HepG2 (cell line): ENCODE data around the gene SLC4A5. TPM values are rescaled to one million over a fixed set of nuclear protein-coding genes. Genes with fewer than 3 reads are reported as not detected.

Experiments
- ATF7 ChIP-seq, 2 experiments: fragments of 450-650 bp in 1 of 2; sonication (generic) in 1 of 2; formaldehyde crosslinking in 1 of 2; IDR thresholded peaks; 2 replicates each; pipeline versions ENCODE4 v1.4.0 to v1.6.1; 2016 to 2020; ENCODE audit warnings: antibody characterized with exemption in 1 of 2, mild to moderate bottlenecking in 1 of 2, missing genetic modification reagents in 1 of 2
- CBX1 ChIP-seq: IDR thresholded peaks from one replicate; pipeline ENCODE4 v1.6.1; 2016; ENCODE audit warnings: antibody characterized with exemption, low read depth
- FOXA1 ChIP-seq, 2 experiments: fragments of 450-650 bp in 1 of 2; sonication (generic) in 1 of 2; formaldehyde crosslinking in 1 of 2; IDR thresholded peaks; 2 replicates each; pipeline versions ENCODE4 v1.4.0 to v1.6.1; 2016 to 2020; ENCODE audit warnings: missing genetic modification reagents in 1 of 2
- GABPA ChIP-seq, 2 experiments: IDR thresholded peaks; 2 replicates each; pipeline ENCODE4 v1.6.1; 2011 to 2016; ENCODE audit warnings: low read depth in 2 of 2, low read length in 1 of 2, missing biosample characterization in 1 of 2, missing genetic modification characterization in 1 of 2
- GMEB1 ChIP-seq: sonication (generic); formaldehyde crosslinking; IDR thresholded peaks from 2 replicates; pipeline ENCODE4 v1.5.1; 2020; ENCODE audit warnings: missing genetic modification reagents, mild to moderate bottlenecking, borderline replicate concordance
- HNRNPH1 ChIP-seq: fragments of 200-400 bp; formaldehyde crosslinking; optimal IDR thresholded peaks from 2 replicates; pipeline ENCODE3; 2017; ENCODE audit warnings: mild to moderate bottlenecking, low read depth, low read length
- KAT2B ChIP-seq: fragments of 150-350 bp; IDR thresholded peaks from 2 replicates; pipeline ENCODE4 v1.6.1; 2014; ENCODE audit warnings: low read depth, low read length, borderline replicate concordance
- RBM39 ChIP-seq: fragments of 200-400 bp; formaldehyde crosslinking; IDR thresholded peaks from one replicate; pipeline ENCODE4 v1.6.1; 2018; ENCODE audit warnings: antibody characterized with exemption, mild to moderate bottlenecking, low read depth, low read length; ENCODE audit not compliant: poor library complexity, severe bottlenecking
- SNAPC4 ChIP-seq: sonication (generic); formaldehyde crosslinking; IDR thresholded peaks from 2 replicates; pipeline ENCODE4 v1.4.0; 2020; ENCODE audit warnings: mild to moderate bottlenecking, missing genetic modification reagents
- SP4 ChIP-seq: sonication (generic); formaldehyde crosslinking; IDR thresholded peaks from 2 replicates; pipeline ENCODE4 v1.8.1; 2023; ENCODE audit warnings: mild to moderate bottlenecking, missing genetic modification reagents
- SSRP1 ChIP-seq: IDR thresholded peaks from 2 replicates; pipeline ENCODE4 v1.6.1; 2016; ENCODE audit warnings: control low read depth
- TAF1 ChIP-seq: sonication (generic); formaldehyde crosslinking; IDR thresholded peaks from 2 replicates; pipeline ENCODE4 v1.4.0; 2020; ENCODE audit warnings: missing genetic modification reagents
- TARDBP ChIP-seq: sonication (generic); formaldehyde crosslinking; IDR thresholded peaks from 2 replicates; pipeline ENCODE4 v1.8.0; 2022; ENCODE audit warnings: mild to moderate bottlenecking, missing genetic modification reagents
- ZMYM2 ChIP-seq: sonication (generic); formaldehyde crosslinking; IDR thresholded peaks from 2 replicates; pipeline ENCODE4 v1.8.0; 2022; ENCODE audit warnings: mild to moderate bottlenecking, missing genetic modification reagents
- ZNF224 ChIP-seq: sonication (generic); formaldehyde crosslinking; IDR thresholded peaks from 2 replicates; pipeline ENCODE4 v1.5.0; 2020; ENCODE audit warnings: mild to moderate bottlenecking, missing genetic modification reagents
- ZNF383 ChIP-seq: sonication (generic); formaldehyde crosslinking; IDR thresholded peaks from 2 replicates; pipeline ENCODE4 v1.4.0; 2020; ENCODE audit warnings: missing genetic modification reagents, mild to moderate bottlenecking, borderline replicate concordance
- ZNF44 ChIP-seq: sonication (generic); formaldehyde crosslinking; IDR thresholded peaks from 2 replicates; pipeline ENCODE4 v1.5.1; 2020; ENCODE audit warnings: mild to moderate bottlenecking, missing genetic modification reagents
- ZNF557 ChIP-seq: sonication (generic); formaldehyde crosslinking; IDR thresholded peaks from 2 replicates; pipeline ENCODE4 v1.4.0; 2020; ENCODE audit warnings: missing genetic modification reagents
- ZNF776 ChIP-seq: sonication (generic); formaldehyde crosslinking; IDR thresholded peaks from 2 replicates; pipeline ENCODE4 v1.4.0; 2020; ENCODE audit warnings: mild to moderate bottlenecking, missing genetic modification reagents
- ZNF782 ChIP-seq: sonication (generic); formaldehyde crosslinking; IDR thresholded peaks from 2 replicates; pipeline ENCODE4 v1.4.0; 2020; ENCODE audit warnings: missing genetic modification reagents, mild to moderate bottlenecking, borderline replicate concordance
- ZZZ3 ChIP-seq: sonication (generic); formaldehyde crosslinking; IDR thresholded peaks from 2 replicates; pipeline ENCODE4 v1.4.0; 2020; ENCODE audit warnings: missing genetic modification reagents, mild to moderate bottlenecking, borderline replicate concordance
- polyA plus RNA-seq, 8 experiments: library from polyadenylated mRNA; depleted of rRNA in 3 of 8; stranded (reverse) in 7 of 8; unstranded in 1 of 8; fragments of >200 nt; fragmentation: Illumina TruSeq in 4 of 8; extraction: Trizol in 4 of 8; gene quantifications; 2 replicates each; pipeline versions ENCODE4 v1.2.1 to v1.2.3, GENCODE V29; 2011 to 2016; ENCODE audit warnings: low read depth in 4 of 8, missing spikeins in 1 of 8, mixed read lengths in 1 of 8; ENCODE audit not compliant: insufficient read depth in 1 of 8
- total RNA-seq, 5 experiments: library from RNA; depleted of rRNA; stranded (reverse); fragments of >200 nt; fragmentation: Illumina TruSeq; extraction: Trizol; gene quantifications; 2 replicates each; pipeline ENCODE4 v1.2.3, GENCODE V29; 2016; ENCODE audit warnings: low read depth in 1 of 5
- TF ChIP-seq, protein P1 (sequence below): sonication (generic); formaldehyde crosslinking; IDR thresholded peaks from 2 replicates; pipeline ENCODE4 v1.8.0; 2022; ENCODE audit warnings: missing genetic modification reagents, low read depth, mild to moderate bottlenecking, borderline replicate concordance

SLC4A5 gene
- total and polyA plus RNA-seq, 2 of the 13 experiments (the other 11 are each of a cell fraction or from before 2014, with no cell fraction given), result 0.50 TPM; not detected in 1

DNA sequence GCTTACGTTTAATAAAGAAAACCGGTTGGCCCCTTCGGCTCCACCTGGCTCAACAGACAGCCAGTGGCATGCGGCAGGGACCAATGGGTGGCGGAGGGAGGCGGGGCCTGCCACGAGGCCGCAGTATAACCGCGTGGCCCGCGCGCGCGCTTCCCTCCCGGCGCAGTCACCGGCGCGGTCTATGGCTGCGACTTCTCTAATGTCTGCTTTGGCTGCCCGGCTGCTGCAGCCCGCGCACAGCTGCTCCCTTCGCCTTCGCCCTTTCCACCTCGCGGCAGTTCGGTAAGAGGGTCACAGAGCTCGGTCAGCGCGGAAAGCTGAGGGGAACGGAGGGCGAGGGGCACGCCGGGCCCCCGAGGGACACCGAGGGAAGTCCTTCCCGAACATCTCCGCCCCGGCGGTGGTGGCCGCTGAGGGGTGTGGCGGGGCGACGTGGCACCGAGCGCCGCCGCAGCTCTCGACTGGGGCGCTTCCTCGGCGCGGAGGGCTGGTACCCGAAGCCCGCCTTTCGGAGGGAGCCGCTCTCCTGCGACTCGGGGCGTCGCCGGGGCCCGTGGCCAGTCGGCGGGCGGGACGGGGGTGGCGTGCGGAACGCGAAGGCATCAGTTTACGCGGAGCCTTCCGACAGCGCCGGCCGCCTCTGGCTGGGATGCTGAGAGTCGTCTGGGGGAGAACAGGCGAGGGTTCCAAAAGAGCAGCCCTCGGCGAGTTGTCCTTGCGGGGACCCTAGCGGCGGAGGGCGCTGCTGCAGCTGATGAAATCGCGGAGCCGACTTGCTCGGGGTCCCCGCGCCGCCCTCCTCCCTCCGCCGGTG is 144.5 kb downstream of the SLC4A5 start, which contains the start of gene MTHFD2 (continued):
- TF ChIP-seq SNAPC4 (CRISPR knock-in tag), result peak; percentile 94
- TF ChIP-seq ATF7 (IDR thresholded peaks at IDR 0.05), result no peak
- peak; percentile 82 for TF ChIP-seq ATF7 (CRISPR knock-in tag; IDR thresholded peaks at IDR 0.05)
- peak; percentile 86; the same call in 1 of the 2 replicates for TF ChIP-seq ZZZ3 (CRISPR knock-in tag)
- TF ChIP-seq RBM39, result peak; percentile 99
- TF ChIP-seq HNRNPH1, result no peak
- peak; percentile 75; the same call in 1 of the 2 replicates for TF ChIP-seq ZMYM2 (CRISPR knock-in tag)
- TF ChIP-seq TARDBP, result peak; percentile 63; the same call in 1 of the 2 replicates
- peak; percentile 95 for TF ChIP-seq TAF1 (CRISPR knock-in tag)
- 0 out of 2 replicates have a peak, but pooled peaks have one; percentile 23 for TF ChIP-seq ZNF557 (CRISPR knock-in tag)
- TF ChIP-seq ZNF782 (CRISPR knock-in tag), result peak; percentile 84; the same call in 1 of the 2 replicates
- peak; percentile 80; the same call in 1 of the 2 replicates for TF ChIP-seq SSRP1 (CRISPR knock-in tag)
- TF ChIP-seq ZNF383, result peak; percentile 92; the same call in 1 of the 2 replicates
- TF ChIP-seq SP4, result peak; percentile 85
- TF ChIP-seq GABPA (IDR thresholded peaks at IDR 0.05; ENCODE audit: low read depth, low read length), result no peak
- TF ChIP-seq GABPA (CRISPR knock-in tag; IDR thresholded peaks at IDR 0.05; ENCODE audit: low read depth), result no peak
- peak; percentile 43; the same call in 1 of the 2 replicates for TF ChIP-seq GMEB1 (CRISPR knock-in tag)
- no peak for TF ChIP-seq FOXA1 (IDR thresholded peaks at IDR 0.05)
- peak; percentile 13; the same call in 1 of the 2 replicates for TF ChIP-seq FOXA1 (CRISPR knock-in tag; IDR thresholded peaks at IDR 0.05)
- 0 out of 2 replicates have a peak, but pooled peaks have one; percentile 46 for TF ChIP-seq ZNF44 (CRISPR knock-in tag)
- TF ChIP-seq KAT2B, result no peak
- TF ChIP-seq ZNF224 (CRISPR knock-in tag), result peak; percentile 29; the same call in 1 of the 2 replicates
- peak; percentile 98 for TF ChIP-seq ZNF776 (CRISPR knock-in tag)
- TF ChIP-seq, protein P1, sequence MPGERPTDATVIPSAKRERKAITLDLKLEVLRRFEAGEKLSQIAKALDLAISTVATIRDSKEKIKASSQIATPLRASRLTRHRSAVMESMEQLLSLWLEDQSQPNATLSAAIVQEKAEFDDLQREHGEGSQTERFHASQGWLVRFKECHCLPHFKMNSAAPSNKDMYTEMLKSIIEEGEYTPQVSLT (CRISPR knock-in tag), result peak; percentile 74; the same call in 1 of the 2 replicates
- peak; percentile 55 for TF ChIP-seq CBX1
